HL-60 (cell line): ENCODE data around the gene ODF4.

Experiments
- DNase-seq, 2 experiments: peaks; one replicate each; pipeline ENCODE4 v3.0.0-alpha.2; 2010 to 2020; ENCODE audit warnings: low read depth in 1 of 2, low spot score in 1 of 2
- H3K27ac ChIP-seq: fragments of 250-450 bp; sonication (Bioruptor Pico); replicated peaks from 2 replicates; pipeline ENCODE4 v1.5.1; 2020; ENCODE audit warnings: mild to moderate bottlenecking, moderate library complexity
- H3K27me3 ChIP-seq: fragments of 250-450 bp; sonication (Bioruptor Pico); 2 replicates; pipeline ENCODE4 v1.5.1; 2021; ENCODE audit warnings: mild to moderate bottlenecking, moderate library complexity; ENCODE audit not compliant: insufficient read depth, poor library complexity, severe bottlenecking
- H3K4me3 ChIP-seq: replicated peaks from 2 replicates; pipeline ENCODE4 v1.5.1; 2011; ENCODE audit warnings: mild to moderate bottlenecking, control low read depth, low read length; ENCODE audit not compliant: insufficient read depth
- CTCF ChIP-seq: IDR thresholded peaks from one replicate; pipeline ENCODE4 v1.5.1; 2011; ENCODE audit warnings: low read length, control low read depth, inconsistent platforms; ENCODE audit not compliant: insufficient read depth
- GABPA ChIP-seq: IDR thresholded peaks from 2 replicates; pipeline ENCODE4 v1.6.1; 2012; ENCODE audit warnings: low read depth
- POLR2AphosphoS5 ChIP-seq: IDR thresholded peaks from 2 replicates; pipeline ENCODE4 v1.6.1; 2012; ENCODE audit warnings: low read depth
- REST ChIP-seq: IDR thresholded peaks from 2 replicates; pipeline ENCODE4 v1.6.1; 2012; ENCODE audit warnings: low read depth; ENCODE audit not compliant: insufficient replicate concordance
- SPI1 ChIP-seq: IDR thresholded peaks from 2 replicates; pipeline ENCODE4 v1.6.1; 2012; ENCODE audit warnings: low read depth, mild to moderate bottlenecking, borderline replicate concordance

ODF4 gene

DNA sequence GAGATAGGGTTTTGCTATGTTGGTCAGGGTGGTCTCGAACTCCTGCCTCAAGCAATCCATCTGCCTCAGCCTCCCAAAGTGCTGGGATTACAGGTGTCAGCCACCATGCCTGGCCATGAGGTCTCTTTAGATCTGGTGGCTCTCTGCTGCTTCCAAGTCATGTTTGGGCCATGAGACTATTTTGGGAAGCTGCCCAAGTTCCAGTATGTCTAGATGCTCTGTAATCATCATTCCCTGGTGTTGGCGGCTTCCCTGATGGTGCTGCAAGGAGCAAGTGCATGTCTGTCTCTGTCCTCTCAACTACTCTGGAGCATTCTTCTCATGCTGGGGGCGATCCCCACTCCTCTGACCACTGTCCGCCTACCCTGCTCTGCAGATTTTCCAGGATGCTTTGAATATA lies 6.4 kb upstream of the ODF4 start:
- H3K27ac ChIP-seq: no peak overlapping the region
- no peaks in the 10 kb centered on the region for H3K27me3 ChIP-seq
- TF ChIP-seq REST (no peak), CTCF (no peak), SPI1 (no peak), POLR2AphosphoS5 (no peak), GABPA (no peak)
- no peak overlapping the region for H3K4me3 ChIP-seq
- no peak for DNase-seq

DNA sequence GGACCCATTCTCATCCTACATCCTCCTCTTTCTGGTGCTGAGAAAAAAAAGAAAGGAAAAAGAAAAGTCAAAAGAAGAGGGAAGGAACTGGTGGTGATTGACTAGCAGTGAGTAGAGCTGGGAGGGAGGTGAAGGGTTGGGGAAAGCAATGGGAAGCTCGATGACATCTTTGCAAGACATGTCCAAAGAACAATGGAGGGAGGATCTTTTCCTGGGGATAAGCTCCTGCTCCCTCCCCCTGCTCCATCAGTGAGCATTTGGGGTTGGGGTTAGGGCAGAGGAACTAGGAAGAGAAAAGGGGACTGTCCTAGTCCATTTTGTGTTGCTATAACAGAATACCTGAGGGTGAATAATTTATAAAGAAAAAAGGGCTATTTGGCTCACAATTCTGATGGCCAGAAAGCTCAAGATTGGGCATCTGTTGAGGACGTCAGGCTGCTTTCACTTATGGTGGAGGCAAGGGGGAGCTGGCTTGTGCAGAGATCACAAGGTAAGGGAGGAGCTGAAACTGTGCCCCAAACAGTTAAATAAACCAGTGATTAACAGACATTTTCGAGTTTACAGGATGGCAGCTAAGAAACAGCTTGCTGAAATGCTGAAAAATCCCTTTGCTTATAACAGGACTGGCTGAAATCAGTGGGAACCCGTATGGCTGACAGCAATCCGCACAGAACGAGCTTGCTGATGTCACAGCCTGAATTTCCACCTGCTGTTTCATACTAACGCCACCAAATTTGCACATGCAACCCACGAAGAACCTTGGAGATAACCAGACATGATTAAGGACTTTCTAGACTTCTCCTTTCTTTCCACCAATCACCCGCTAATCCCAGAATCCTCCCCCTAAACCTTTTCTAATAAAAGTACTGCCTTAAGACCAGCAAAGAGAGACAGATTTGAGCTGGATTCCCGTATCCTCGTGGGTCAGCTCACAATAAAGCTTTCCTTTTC lies 1.6 kb upstream of the ODF4 start:
- Histone ChIP-seq H3K4me3 (no peak overlapping the region), H3K27me3 (no peaks in the 10 kb centered on the region), H3K27ac (no peak overlapping the region)
- TF ChIP-seq REST: no peak
- TF ChIP-seq CTCF: no peak
- TF ChIP-seq SPI1: peak; percentile 55; the same call in 1 of the 2 replicates
- DNase-seq: peak in 1 of 2 experiments; percentile 60

GRCh38 chr17:8338753-8339140 lies 893 bp upstream of the ODF4 start:
- Histone ChIP-seq H3K27ac (no peak overlapping the region), H3K4me3 (no peak overlapping the region), H3K27me3 (no peaks in the 10 kb centered on the region)
- no peak for TF ChIP-seq REST
- DNase-seq: no peak
